H1 (cell line): ENCODE results near the gene ADAMTS17. TPM values are rescaled to one million over a fixed set of nuclear protein-coding genes. Genes with fewer than 3 reads are reported as not detected.

Experiments used
- CTCF ChIA-PET: fragments of 300-600 bp; sonication (Branson Sonifier 250); formaldehyde crosslinking; loops from one replicate; lab custom pipeline; 2021; ENCODE audit not compliant: partially characterized antibody; lab: Charles Lee
- POLR2A ChIA-PET: fragments of 300-600 bp; sonication (Branson Sonifier 250); formaldehyde crosslinking; loops from one replicate; lab custom pipeline; 2021; ENCODE audit warnings: inconsistent platforms; ENCODE audit not compliant: partially characterized antibody; lab: Charles Lee
- DNase-seq, 2 experiments: peaks; one replicate each; pipeline versions ENCODE4 v3.0.0 to v3.0.0-alpha.2; 2010 to 2022; ENCODE audit warnings: low spot score in 2 of 2, low read depth in 1 of 2, mixed read lengths in 1 of 2
- FAIRE-seq: peaks from 2 replicates; lab custom pipeline; 2011; peaks lifted over from hg19 to GRCh38; lab: Jason Lieb, UNC
- H2AFZ ChIP-seq: 2 replicates; pipeline ENCODE4 v1.8.1; 2012; ENCODE audit warnings: low read length, inconsistent platforms
- H2AK5ac ChIP-seq: 2 replicates; pipeline ENCODE4 v1.6.1; 2013; ENCODE audit warnings: low read depth, low read length
- H2BK120ac ChIP-seq: replicated peaks from 2 replicates; pipeline ENCODE3; 2013; ENCODE audit warnings: low read depth, low read length, inconsistent platforms
- H2BK12ac ChIP-seq: 2 replicates; pipeline ENCODE4 v1.6.1; 2013; ENCODE audit warnings: low read depth, low read length
- H2BK15ac ChIP-seq: 2 replicates; pipeline ENCODE4 v1.6.1; 2013; ENCODE audit warnings: low read length
- H2BK20ac ChIP-seq: 2 replicates; pipeline ENCODE4 v1.6.1; 2013; ENCODE audit warnings: low read length
- H2BK5ac ChIP-seq: 2 replicates; pipeline ENCODE4 v1.6.1; 2013; ENCODE audit warnings: low read depth, low read length
- H3K14ac ChIP-seq: 2 replicates; pipeline ENCODE4 v1.6.1; 2013; ENCODE audit warnings: inconsistent platforms; ENCODE audit not compliant: insufficient read length
- H3K18ac ChIP-seq: 2 replicates; pipeline ENCODE4 v1.6.1; 2013; ENCODE audit warnings: low read length; ENCODE audit errors: extremely low read depth
- H3K23ac ChIP-seq: 2 replicates; pipeline ENCODE4 v1.6.1; 2013; ENCODE audit warnings: inconsistent platforms; ENCODE audit not compliant: insufficient read length
- H3K23me2 ChIP-seq: 2 replicates; pipeline ENCODE4 v1.6.1; 2013; ENCODE audit warnings: low read depth, low read length
- H3K27ac ChIP-seq: 2 replicates; pipeline ENCODE4 v1.6.1; 2011; ENCODE audit warnings: low read depth, low read length, inconsistent platforms
- H3K27me3 ChIP-seq, 4 experiments: replicated peaks in 1 of 4; 1 replicate in 1 of 4; 2 replicates in 3 of 4; pipeline versions ENCODE4 v1.6.1 to v1.8.1; 2011 to 2013; ENCODE audit warnings: low read length in 3 of 4, mild to moderate bottlenecking in 3 of 4, inconsistent platforms in 2 of 4, mixed read lengths in 2 of 4, moderate library complexity in 1 of 4; ENCODE audit not compliant: control insufficient read depth in 3 of 4, insufficient read depth in 3 of 4; ENCODE audit errors: extremely low read depth in 1 of 4
- H3K36me3 ChIP-seq, 4 experiments: 2 replicates each; pipeline versions ENCODE4 v1.6.1 to v1.8.1; 2011 to 2013; ENCODE audit warnings: mild to moderate bottlenecking in 4 of 4, low read length in 3 of 4, moderate library complexity in 2 of 4, control low read depth in 1 of 4, inconsistent platforms in 1 of 4; ENCODE audit not compliant: insufficient read depth in 4 of 4, control insufficient read depth in 2 of 4
- H3K4ac ChIP-seq: replicated peaks from 2 replicates; pipeline ENCODE3; 2013; ENCODE audit warnings: low read length, low read depth, mixed read lengths, inconsistent platforms; ENCODE audit not compliant: insufficient read length
- H3K4me1 ChIP-seq, 4 experiments: replicated peaks in 1 of 4; 1 replicate in 1 of 4; 2 replicates in 3 of 4; pipeline versions ENCODE4 v1.6.1 to v1.8.1; 2011 to 2013; ENCODE audit warnings: low read length in 3 of 4, inconsistent platforms in 2 of 4, mixed read lengths in 1 of 4; ENCODE audit not compliant: insufficient read depth in 4 of 4, control insufficient read depth in 3 of 4
- H3K4me2 ChIP-seq, 2 experiments: 2 replicates each; pipeline versions ENCODE4 v1.6.1 to v1.8.1; 2011 to 2013; ENCODE audit warnings: low read depth in 2 of 2, low read length in 2 of 2, control low read depth in 1 of 2, inconsistent platforms in 1 of 2, mild to moderate bottlenecking in 1 of 2; ENCODE audit not compliant: insufficient read depth in 1 of 2
- H3K4me3 ChIP-seq, 4 experiments: fragments of 200-600, 300-600 bp in 1 of 4; sonication (generic), shearing (Covaris generic), sonication (Bioruptor Twin) in 1 of 4; 2 replicates each; pipeline versions ENCODE4 v1.5.1 to v1.8.1; 2011 to 2016; ENCODE audit warnings: low read length in 4 of 4, low read depth in 3 of 4, control low read depth in 2 of 4, inconsistent platforms in 2 of 4, mild to moderate bottlenecking in 2 of 4, mixed read lengths in 1 of 4, moderate library complexity in 1 of 4; ENCODE audit not compliant: insufficient read depth in 2 of 4; ENCODE audit errors: extremely low read depth in 1 of 4
- H3K56ac ChIP-seq: replicated peaks from 2 replicates; pipeline ENCODE3; 2013; ENCODE audit warnings: low read depth, mild to moderate bottlenecking, mixed read lengths, low read length, inconsistent platforms; ENCODE audit not compliant: insufficient read length
- H3K79me1 ChIP-seq: 2 replicates; pipeline ENCODE4 v1.6.1; 2013; ENCODE audit warnings: low read depth, low read length, control low read depth
- H3K79me2 ChIP-seq, 2 experiments: 2 replicates each; pipeline versions ENCODE4 v1.6.1 to v1.8.1; 2012 to 2013; ENCODE audit warnings: low read length in 2 of 2, mild to moderate bottlenecking in 2 of 2, inconsistent platforms in 1 of 2; ENCODE audit not compliant: insufficient read depth in 2 of 2, control insufficient read depth in 1 of 2
- H3K9ac ChIP-seq, 4 experiments: replicated peaks in 1 of 4; 1 replicate in 1 of 4; 2 replicates in 3 of 4; pipeline versions ENCODE4 v1.6.1 to v1.8.1; 2011 to 2013; ENCODE audit warnings: low read depth in 3 of 4, low read length in 3 of 4, control low read depth in 2 of 4, mild to moderate bottlenecking in 2 of 4, moderate library complexity in 2 of 4, inconsistent platforms in 1 of 4; ENCODE audit errors: extremely low read depth in 1 of 4
- H3K9me3 ChIP-seq, 2 experiments: 2 replicates each; pipeline versions ENCODE4 v1.6.1 to v1.8.1; 2012 to 2013; ENCODE audit warnings: mild to moderate bottlenecking in 2 of 2, moderate library complexity in 2 of 2, control low read depth in 1 of 2, inconsistent platforms in 1 of 2, low read depth in 1 of 2, low read length in 1 of 2, mixed read lengths in 1 of 2; ENCODE audit not compliant: insufficient read depth in 2 of 2
- H4K20me1 ChIP-seq, 2 experiments: replicated peaks in 1 of 2; 2 replicates each; pipeline versions ENCODE3 to v1.8.1; 2011 to 2013; ENCODE audit warnings: inconsistent platforms in 2 of 2, low read length in 2 of 2, mild to moderate bottlenecking in 1 of 2; ENCODE audit not compliant: insufficient read depth in 2 of 2, control insufficient read depth in 1 of 2
- H4K5ac ChIP-seq: 2 replicates; pipeline ENCODE4 v1.6.1; 2013; ENCODE audit warnings: low read length, low read depth, mixed read lengths, inconsistent platforms; ENCODE audit not compliant: insufficient read length
- H4K8ac ChIP-seq: 2 replicates; pipeline ENCODE4 v1.8.0; 2013; ENCODE audit warnings: mild to moderate bottlenecking, moderate library complexity, low read length, inconsistent platforms; ENCODE audit not compliant: insufficient read depth; ENCODE audit errors: extremely low read depth
- H4K91ac ChIP-seq: replicated peaks from 2 replicates; pipeline ENCODE3; 2013; ENCODE audit warnings: low read length, mixed read lengths, inconsistent platforms; ENCODE audit not compliant: insufficient read length
- BRCA1 ChIP-seq: IDR thresholded peaks from 2 replicates; pipeline ENCODE4 v1.6.1; 2012; ENCODE audit warnings: low read depth, low read length, improper control_type of control experiment
- CBX8 ChIP-seq: fragments of 300-800, 300-1000 bp; sonication (generic); IDR thresholded peaks from 2 replicates; pipeline ENCODE4 v1.7.1; 2016; ENCODE audit warnings: low read depth, low read length, borderline replicate concordance
- CHD1 ChIP-seq: IDR thresholded peaks from 2 replicates; pipeline ENCODE4 v1.6.1; 2012; ENCODE audit warnings: low read depth, low read length, improper control_type of control experiment
- CHD2 ChIP-seq: IDR thresholded peaks from 2 replicates; pipeline ENCODE4 v1.6.1; 2012; ENCODE audit warnings: low read length, improper control_type of control experiment
- EGR1 ChIP-seq: IDR thresholded peaks from 2 replicates; pipeline ENCODE4 v1.6.1; 2011; ENCODE audit warnings: low read depth, low read length, borderline replicate concordance
- FOSL1 ChIP-seq: IDR thresholded peaks from 2 replicates; pipeline ENCODE4 v1.6.1; 2011; ENCODE audit warnings: mild to moderate bottlenecking, low read depth, low read length, moderate library complexity; ENCODE audit not compliant: insufficient read depth
- HDAC2 ChIP-seq, 2 experiments: fragments of 300-600 bp in 1 of 2; sonication (generic) in 1 of 2; IDR thresholded peaks; 2 replicates each; pipeline ENCODE4 v1.6.1; 2011 to 2012; ENCODE audit warnings: low read depth in 2 of 2, low read length in 2 of 2, mild to moderate bottlenecking in 2 of 2, moderate library complexity in 2 of 2, borderline replicate concordance in 1 of 2, inconsistent platforms in 1 of 2
- JUN ChIP-seq: IDR thresholded peaks from 2 replicates; pipeline ENCODE4 v1.6.1; 2011; ENCODE audit warnings: low read depth, mild to moderate bottlenecking, improper control_type of control experiment, low read length
- KDM4A ChIP-seq: IDR thresholded peaks from one replicate; pipeline ENCODE4 v1.7.1; 2012; ENCODE audit warnings: low read depth, mild to moderate bottlenecking, moderate library complexity, low read length, inconsistent platforms; ENCODE audit not compliant: severe bottlenecking
- RXRA ChIP-seq: IDR thresholded peaks from 2 replicates; pipeline ENCODE4 v1.6.1; 2011; ENCODE audit warnings: low read depth, mild to moderate bottlenecking, low read length, moderate library complexity; ENCODE audit not compliant: insufficient read depth
- SIN3A ChIP-seq, 2 experiments: IDR thresholded peaks in 1 of 2; conservative IDR thresholded peaks in 1 of 2; 2 replicates each; pipeline ENCODE4 v1.6.1; 2011 to 2012; ENCODE audit warnings: low read length in 2 of 2, improper control_type of control experiment in 1 of 2, low read depth in 1 of 2, mild to moderate bottlenecking in 1 of 2
- SP2 ChIP-seq: IDR thresholded peaks from 2 replicates; pipeline ENCODE4 v1.6.1; 2012; ENCODE audit warnings: mild to moderate bottlenecking, low read length, inconsistent platforms
- SUZ12 ChIP-seq: fragments of 200-600 bp; sonication (generic); IDR thresholded peaks from 2 replicates; pipeline ENCODE4 v1.6.1; 2012; ENCODE audit warnings: mild to moderate bottlenecking, inconsistent platforms, low read length, moderate library complexity, mixed read lengths
- TAF1 ChIP-seq: IDR thresholded peaks from 2 replicates; pipeline ENCODE4 v1.6.1; 2011; ENCODE audit warnings: mild to moderate bottlenecking, low read depth, low read length
- TAF7 ChIP-seq: optimal IDR thresholded peaks from 2 replicates; pipeline ENCODE3; 2011; ENCODE audit warnings: low read depth, mild to moderate bottlenecking, inconsistent platforms, low read length, moderate library complexity, borderline replicate concordance
- WGBS, 2 experiments: shearing (Covaris generic) in 1 of 2; methylation state at CpG; one replicate each; pipeline versions ENCODE4 v1.1.6 to v1.1.7; 2013 to 2015; ENCODE audit warnings: low lambda C conversion rate in 2 of 2, mixed read lengths in 2 of 2, inconsistent platforms in 1 of 2, low coverage in 1 of 2, missing lambda C conversion rate in 1 of 2; ENCODE audit not compliant: insufficient replicate concordance in 2 of 2, insufficient coverage in 1 of 2, insufficient read length in 1 of 2; ENCODE audit errors: extremely low coverage in 1 of 2, missing lambda C conversion rate in 1 of 2; 5-methylcytosine and 5-hydroxymethylcytosine counted together
- polyA plus RNA-seq, 7 experiments: library from polyadenylated mRNA; depleted of rRNA in 3 of 7; stranded (reverse) in 5 of 7; unstranded in 2 of 7; fragments of >200 nt in 5 of 7; fragments of 200-250 nt in 2 of 7; gene quantifications; 1 replicate in 5 of 7; 2 replicates in 1 of 7; 4 replicates in 1 of 7; pipeline versions ENCODE4 v1.2.1 to v1.2.3, GENCODE V29; 2011 to 2013; ENCODE audit warnings: missing spikeins in 2 of 7, mixed read lengths in 2 of 7
- total RNA-seq: library from RNA; stranded (reverse); fragmentation: NEBNext Ultra II Directional; extraction: Animal tissue kit (Norgen Biotek cat#: 25700); gene quantifications from 2 replicates; pipeline ENCODE4 v1.2.1, GENCODE V29; 2021

The ADAMTS17 gene
- total and polyA plus RNA-seq, 2 of the 8 experiments (the other 6 are each of a cell fraction or from before 2014, with no cell fraction given), result 0.51 to 1.7 TPM

- no peak overlapping the region; the same call in 1 of the 2 replicates for H2BK12ac ChIP-seq
- no peak overlapping the region for H3K14ac ChIP-seq
- WGBS, 2 experiments, result 86% methylated on average over 7 of the region's 7 CpGs; no CpG with 5 or more reads in 1 of the 2 experiments
- H4K8ac ChIP-seq, result no peak overlapping the region
- no peak overlapping the region for H2BK120ac ChIP-seq
- H2AK5ac ChIP-seq, result no peak overlapping the region
- H3K9me3 ChIP-seq, result no peaks in the 10 kb centered on the region
- CTCF ChIA-PET, result interaction anchor here (1.0 to 1.6 kb wide), 3 partner anchors 29 to 249 kb away, joined by 3 to 4 read pairs (median 3); no protein-coding TSS in a partner anchor
- no peak overlapping the region for H3K4me3 ChIP-seq
- H3K9ac ChIP-seq, result no peak overlapping the region
- H3K4me2 ChIP-seq, result no peak overlapping the region
- no peaks in the 10 kb centered on the region for H4K20me1 ChIP-seq
- no peak overlapping the region for H3K27ac ChIP-seq
- H3K4me1 ChIP-seq, result no peaks in the 10 kb centered on the region
- FAIRE-seq (no peak), DNase-seq (no peak)
- POLR2A ChIA-PET, result no interaction called here
- no peak overlapping the region for H4K91ac ChIP-seq
- no peak overlapping the region for H4K5ac ChIP-seq
- H2BK15ac ChIP-seq, result no peak overlapping the region
- no peaks in the 10 kb centered on the region for H3K79me2 ChIP-seq
- H3K36me3 ChIP-seq, result no peaks in the 10 kb centered on the region
- H2BK20ac ChIP-seq, result no peak overlapping the region
- no peak overlapping the region for H2AFZ ChIP-seq
- H3K56ac ChIP-seq, result no peak overlapping the region
- H3K18ac ChIP-seq, result no peak overlapping the region
- no peaks in the 10 kb centered on the region for H3K23me2 ChIP-seq
- no peak overlapping the region for H3K4ac ChIP-seq
- no peak overlapping the region for H2BK5ac ChIP-seq
- no peak overlapping the region for H3K23ac ChIP-seq
- no peaks in the 10 kb centered on the region for H3K79me1 ChIP-seq
- no peaks in the 10 kb centered on the region for H3K27me3 ChIP-seq
- TF ChIP-seq BRCA1 (no peak), SUZ12 (no peak), CHD2 (no peak), TAF1 (no peak), FOSL1 (no peak), SP2 (no peak), HDAC2 (IDR thresholded peaks at IDR 0.05; ENCODE audit: borderline replicate concordance in 1 of 2, low read depth in 2 of 2, low read length in 2 of 2) (no peak), RXRA (no peak), CHD1 (no peak), EGR1 (no peak), SIN3A (conservative IDR thresholded peaks at IDR 0.05 in 1 of 2, IDR thresholded peaks at IDR 0.05 in 1 of 2; ENCODE audit: low read depth in 1 of 2, low read length in 2 of 2) (no peak), KDM4A (no peak), CBX8 (no peak), TAF7 (no peak), JUN (no peak)
These were observed 307.6 kb downstream of the ADAMTS17 start for GRCh38 chr15:100034191-100034590.
